Endothelial cell of umbilical vein (primary cell): ENCODE data around the gene TMIGD2. TPM values are rescaled to one million over a fixed set of nuclear protein-coding genes. Genes with fewer than 3 reads are reported as not detected.

Experiments
- BruUV-seq: library from RNA; stranded (reverse); fragments of 400-500 nt; replicated peaks from 2 replicates; lab custom pipeline; 2021; lab: Mats Ljungman, UMichigan
- CTCF ChIA-PET: fragments of 300-600, 350-600 bp; sonication (Branson Sonifier 250); formaldehyde crosslinking; loops from one replicate; lab custom pipeline; 2021; ENCODE audit warnings: antibody characterized with exemption, inconsistent platforms; lab: Charles Lee
- POLR2A ChIA-PET: fragments of 300-600, 350-600 bp; sonication (Branson Sonifier 250); formaldehyde crosslinking; loops from one replicate; lab custom pipeline; 2021; ENCODE audit warnings: antibody characterized with exemption, inconsistent platforms; lab: Charles Lee
- DNase-seq: peaks from one replicate; pipeline ENCODE4 v3.0.0-alpha.2; 2011; ENCODE audit warnings: low read depth, low spot score
- FAIRE-seq: peaks from 2 replicates; lab custom pipeline; 2011; peaks lifted over from hg19 to GRCh38; lab: Jason Lieb, UNC
- H2AFZ ChIP-seq: 2 replicates; pipeline ENCODE4 v1.6.0; 2012; ENCODE audit warnings: low read depth, low read length, control low read depth, inconsistent platforms
- H3K27ac ChIP-seq: 2 replicates; pipeline ENCODE4 v1.5.1; 2011; ENCODE audit warnings: low read depth, mild to moderate bottlenecking, control low read depth, low read length, moderate library complexity; ENCODE audit not compliant: insufficient read depth
- H3K27me3 ChIP-seq, 2 experiments: 2 replicates each; pipeline versions ENCODE4 v1.6.0 to v1.6.1; 2011; ENCODE audit warnings: low read length in 2 of 2, mixed read lengths in 1 of 2; ENCODE audit not compliant: control insufficient read depth in 2 of 2, insufficient read depth in 2 of 2
- H3K36me3 ChIP-seq, 2 experiments: 2 replicates in 1 of 2; 3 replicates in 1 of 2; pipeline ENCODE4 v1.5.1; 2011; ENCODE audit warnings: low read length in 2 of 2, mild to moderate bottlenecking in 1 of 2, moderate library complexity in 1 of 2; ENCODE audit not compliant: control insufficient read depth in 2 of 2, insufficient read depth in 2 of 2; ENCODE audit errors: extremely low read depth in 1 of 2
- H3K4me1 ChIP-seq: 3 replicates; pipeline ENCODE4 v1.5.1; 2011; ENCODE audit warnings: mild to moderate bottlenecking, low read length; ENCODE audit not compliant: control insufficient read depth, insufficient read depth; ENCODE audit errors: extremely low read depth
- H3K4me2 ChIP-seq: 2 replicates; pipeline ENCODE4 v1.6.1; 2011; ENCODE audit warnings: low read length, control low read depth, mixed read lengths; ENCODE audit not compliant: insufficient read depth
- H3K4me3 ChIP-seq, 3 experiments: fragments of 200-600 bp in 1 of 3; sonication (generic), shearing (Covaris generic) in 1 of 3; replicated peaks in 1 of 3; 2 replicates each; pipeline ENCODE4 v1.5.1; 2011 to 2016; ENCODE audit warnings: control low read depth in 3 of 3, low read length in 3 of 3, mild to moderate bottlenecking in 2 of 3, inconsistent platforms in 1 of 3, low read depth in 1 of 3, moderate library complexity in 1 of 3; ENCODE audit not compliant: insufficient read depth in 1 of 3
- H3K79me2 ChIP-seq: 2 replicates; pipeline ENCODE4 v1.6.0; 2012; ENCODE audit warnings: low read length, inconsistent platforms; ENCODE audit not compliant: control insufficient read depth, insufficient read depth
- H3K9ac ChIP-seq: replicated peaks from 2 replicates; pipeline ENCODE3; 2011; ENCODE audit warnings: low read length, control low read depth; ENCODE audit not compliant: insufficient read depth; ENCODE audit errors: extremely low read depth
- H3K9me1 ChIP-seq: replicated peaks from 3 replicates; pipeline ENCODE4 v1.6.0; 2011; ENCODE audit warnings: mild to moderate bottlenecking, low read length; ENCODE audit not compliant: control insufficient read depth, insufficient read depth; ENCODE audit errors: extremely low read depth
- H3K9me3 ChIP-seq: replicated peaks from 2 replicates; pipeline ENCODE4 v1.5.1; 2012; ENCODE audit warnings: low read length, inconsistent platforms; ENCODE audit not compliant: control insufficient read depth, insufficient read depth
- H4K20me1 ChIP-seq: replicated peaks from 2 replicates; pipeline ENCODE3; 2011; ENCODE audit warnings: mild to moderate bottlenecking, low read length; ENCODE audit not compliant: control insufficient read depth, insufficient read depth; ENCODE audit errors: extremely low read depth
- JUN ChIP-seq: IDR thresholded peaks from 2 replicates; pipeline ENCODE4 v1.6.1; 2011; ENCODE audit warnings: borderline replicate concordance, low read depth; ENCODE audit not compliant: insufficient read length, insufficient read depth
- POLR2AphosphoS5 ChIP-seq: IDR thresholded peaks from 2 replicates; pipeline ENCODE4 v1.6.1; 2012; ENCODE audit warnings: low read depth, mild to moderate bottlenecking, control low read depth, low read length, moderate library complexity; ENCODE audit not compliant: insufficient read depth
- dilution Hi-C: fragments of 300-500 bp; cut with MboI; formaldehyde crosslinking; loops from one replicate; pipeline ENCODE4 v1.15.0; 2019; ENCODE audit warnings: low sequenced_read_pairs; ENCODE audit not compliant: extremely low pct_ligation_motif_present
- intact Hi-C: fragments of 100-400 bp; cut with micrococcal nuclease; formaldehyde crosslinking; loops from one replicate; pipeline ENCODE4 v1.10.0; 2022
- polyA plus RNA-seq, 4 experiments: library from polyadenylated mRNA; depleted of rRNA in 3 of 4; stranded (reverse) in 3 of 4; unstranded in 1 of 4; fragments of >200 nt; gene quantifications; 2 replicates each; pipeline versions ENCODE4 v1.2.1 to v1.2.3, GENCODE V29; 2011 to 2012; ENCODE audit warnings: missing spikeins in 1 of 4
- total RNA-seq: library from RNA; stranded (reverse); gene quantifications from 2 replicates; pipeline ENCODE4 v1.2.3, GENCODE V29; 2021

Gene TMIGD2
- total and polyA plus RNA-seq, 2 donors (not counting 3 experiments of a cell fraction or from before 2014, with no cell fraction given), result not detected

- Histone ChIP-seq H3K9ac (peak within 1 kb of the TSS; percentile 68), H3K4me2 (peak within 1 kb of the TSS; percentile 91), H4K20me1 (no peaks in the 10 kb centered on the region), H3K4me1 (peaks cover 14% of the 10 kb centered on the region), H3K79me2 (no peaks in the 10 kb centered on the region), H3K27me3 (no peaks in the 10 kb centered on the region), H3K9me3 (no peaks in the 10 kb centered on the region), H3K36me3 (peaks cover 2% of the 10 kb centered on the region in 2 experiments), H3K9me1 (no peaks in the 10 kb centered on the region), H3K27ac (peak within 1 kb of the TSS; percentile 77), H2AFZ (peak within 1 kb of the TSS; percentile 99), H3K4me3 (peak within 1 kb of the TSS; percentile 55 to 85 (median 84))
- FAIRE-seq, result peak; percentile 18
- ChIA-PET CTCF (interaction anchor here (0.6 to 3.1 kb wide), 13 partner anchors 9 to 507 kb away, joined by 3 to 54 read pairs (median 5); partner anchors contain the start of gene CHAF1A), POLR2A (interaction anchor here (0.9 to 2.3 kb wide), 9 partner anchors 9 to 97 kb away, joined by 3 to 7 read pairs (median 4); partner anchors contain the start of gene YJU2)
- dilution Hi-C loops (no loop called here), intact Hi-C loops (loop anchor here (1.0 kb wide), 2 partner anchors 15 to 31 kb away; no protein-coding TSS in a partner anchor)
- no TSS peak for BruUV-seq
- DNase-seq, result peak; percentile 83
- TF ChIP-seq POLR2AphosphoS5 (peak; percentile 27), JUN (no peak)
Measured at GRCh38 chr19:4343370-4344307, 41.5 kb upstream of the TMIGD2 start, which contains the start of gene MPND. Gene MPND (plus strand): TSS chr19:4343562. CDS start chr19:4343594, 32 bp downstream.
